HepG2 (cell line): ENCODE measurements around the gene TIMM8B. TPM values are rescaled to one million over a fixed set of nuclear protein-coding genes. Genes with fewer than 3 reads are reported as not detected.

Experiments used
- ATAC-seq: fragments of 200-7000 bp; cut with Tn5 transposase; 3 replicates; pipeline ENCODE4 v1.9.1; 2020; ENCODE audit warnings: mild to moderate bottlenecking, moderate library complexity
- BruUV-seq: library from RNA; stranded (reverse); fragments of 400-500 nt; replicated peaks from 2 replicates; lab custom pipeline; 2021; lab: Mats Ljungman, UMichigan
- CTCF ChIA-PET: fragments of 300-600 bp; formaldehyde crosslinking; extraction: SDS; loops from one replicate; lab custom pipeline; 2021; ENCODE audit warnings: low total read pairs, inconsistent platforms, low intra/inter-chr PET ratio; lab: Yijun Ruan, JAX
- POLR2A ChIA-PET: fragments of 350-600 bp; sonication (Branson Sonifier 250); formaldehyde crosslinking; loops from one replicate; lab custom pipeline; 2020; ENCODE audit warnings: antibody characterized with exemption, inconsistent platforms; lab: Yijun Ruan, JAX
- DNase-seq: peaks from one replicate; pipeline ENCODE4 v3.0.0-alpha.2; 2015; ENCODE audit warnings: low spot score
- FAIRE-seq: peaks from 3 replicates; lab custom pipeline; 2011; peaks lifted over from hg19 to GRCh38; lab: Jason Lieb, UNC
- H2AFZ ChIP-seq: one replicate; pipeline ENCODE4 v1.6.1; 2011; ENCODE audit warnings: low read length, inconsistent platforms
- H3K27ac ChIP-seq: fragments of 300-600 bp; 3 replicates; pipeline ENCODE4 v1.8.0; 2011; ENCODE audit warnings: mixed run types, mild to moderate bottlenecking, mixed read lengths, low read length, inconsistent platforms; ENCODE audit not compliant: insufficient read depth; ENCODE audit errors: extremely low read length
- H3K27me3 ChIP-seq, 2 experiments: fragments of 200-600 bp in 1 of 2; 2 replicates in 1 of 2; 3 replicates in 1 of 2; pipeline versions ENCODE4 v1.6.0 to v1.8.0; 2011; ENCODE audit warnings: low read length in 2 of 2, mild to moderate bottlenecking in 2 of 2, moderate library complexity in 2 of 2, inconsistent platforms in 1 of 2; ENCODE audit not compliant: insufficient read depth in 2 of 2, control insufficient read depth in 1 of 2
- H3K36me3 ChIP-seq, 2 experiments: fragments of 200-600 bp in 1 of 2; replicated peaks in 1 of 2; 2 replicates in 1 of 2; 3 replicates in 1 of 2; pipeline versions ENCODE4 v1.5.1 to v1.8.0; 2011; ENCODE audit warnings: low read length in 2 of 2, inconsistent platforms in 1 of 2; ENCODE audit not compliant: insufficient read depth in 2 of 2, control insufficient read depth in 1 of 2
- H3K4me1 ChIP-seq: 2 replicates; pipeline ENCODE4 v1.5.1; 2012; ENCODE audit warnings: low read length, inconsistent platforms; ENCODE audit not compliant: insufficient read depth
- H3K4me2 ChIP-seq: 2 replicates; pipeline ENCODE4 v1.6.0; 2011; ENCODE audit warnings: low read depth, low read length, inconsistent platforms
- H3K4me3 ChIP-seq, 3 experiments: fragments of 200-600 bp in 1 of 3; sonication (generic), shearing (Covaris generic) in 1 of 3; replicated peaks in 1 of 3; 2 replicates each; pipeline ENCODE4 v1.5.1; 2011 to 2016; ENCODE audit warnings: low read length in 3 of 3, inconsistent platforms in 2 of 3, low read depth in 2 of 3, mild to moderate bottlenecking in 2 of 3, control low read depth in 1 of 3, mixed read lengths in 1 of 3; ENCODE audit not compliant: insufficient read depth in 1 of 3
- H3K79me2 ChIP-seq: one replicate; pipeline ENCODE4 v1.6.1; 2011; ENCODE audit warnings: low read length, inconsistent platforms; ENCODE audit not compliant: insufficient read depth
- H3K9ac ChIP-seq: 2 replicates; pipeline ENCODE4 v1.6.0; 2011; ENCODE audit warnings: mild to moderate bottlenecking, low read depth, low read length, inconsistent platforms; ENCODE audit not compliant: insufficient read depth
- H3K9me3 ChIP-seq: 2 replicates; pipeline ENCODE4 v1.5.1; 2012; ENCODE audit warnings: mild to moderate bottlenecking, low read length
- H4K20me1 ChIP-seq: 2 replicates; pipeline ENCODE4 v1.6.0; 2011; ENCODE audit warnings: inconsistent platforms, mild to moderate bottlenecking, low read length, moderate library complexity; ENCODE audit not compliant: insufficient read depth
- ELF3 ChIP-seq: IDR thresholded peaks from 2 replicates; pipeline ENCODE4 v1.6.1; 2016; ENCODE audit warnings: missing genetic modification reagents, missing compliant biosample characterization
- MAFG ChIP-seq: sonication (generic); formaldehyde crosslinking; IDR thresholded peaks from 2 replicates; pipeline ENCODE4 v1.5.1; 2020; ENCODE audit warnings: mild to moderate bottlenecking, missing genetic modification reagents
- NCOA1 ChIP-seq: sonication (generic); formaldehyde crosslinking; IDR thresholded peaks from 2 replicates; pipeline ENCODE4 v1.9.0; 2021; ENCODE audit warnings: missing genetic modification reagents
- SAFB2 ChIP-seq: sonication (generic); formaldehyde crosslinking; IDR thresholded peaks from 2 replicates; pipeline ENCODE4 v1.5.1; 2020; ENCODE audit warnings: missing genetic modification reagents, low read depth, mild to moderate bottlenecking, borderline replicate concordance
- TMF1 ChIP-seq: sonication (generic); formaldehyde crosslinking; IDR thresholded peaks from 2 replicates; pipeline ENCODE4 v1.8.1; 2022; ENCODE audit warnings: low read depth, missing genetic modification reagents
- XBP1 ChIP-seq: sonication (generic); formaldehyde crosslinking; IDR thresholded peaks from 2 replicates; pipeline ENCODE4 v1.5.0; 2020; ENCODE audit warnings: missing genetic modification reagents
- ZNF124 ChIP-seq: sonication (generic); formaldehyde crosslinking; IDR thresholded peaks from 2 replicates; pipeline ENCODE4 v1.4.0; 2020; ENCODE audit warnings: missing genetic modification reagents
- WGBS: methylation state at CpG from one replicate; pipeline ENCODE4 v1.1.6; 2017; ENCODE audit warnings: low lambda C conversion rate; 5-methylcytosine and 5-hydroxymethylcytosine counted together
- in situ Hi-C: cut with HindIII; loops from 2 replicates; pipeline ENCODE4 v1.10.0; 2017; ENCODE audit warnings: low pct_unique_long_range_greater_than_20kb; ENCODE audit not compliant: extremely low pct_ligation_motif_present
- intact Hi-C: fragments of 100-400 bp; cut with micrococcal nuclease; formaldehyde crosslinking; loops from one replicate; pipeline ENCODE4 v1.10.0; 2022; ENCODE audit not compliant: unreplicated experiment
- polyA plus RNA-seq, 8 experiments: library from polyadenylated mRNA; depleted of rRNA in 3 of 8; stranded (reverse) in 7 of 8; unstranded in 1 of 8; fragments of >200 nt; fragmentation: Illumina TruSeq in 4 of 8; extraction: Trizol in 4 of 8; gene quantifications; 2 replicates each; pipeline versions ENCODE4 v1.2.1 to v1.2.3, GENCODE V29; 2011 to 2016; ENCODE audit warnings: low read depth in 4 of 8, missing spikeins in 1 of 8, mixed read lengths in 1 of 8; ENCODE audit not compliant: insufficient read depth in 1 of 8
- total RNA-seq, 5 experiments: library from RNA; depleted of rRNA; stranded (reverse); fragments of >200 nt; fragmentation: Illumina TruSeq; extraction: Trizol; gene quantifications; 2 replicates each; pipeline ENCODE4 v1.2.3, GENCODE V29; 2016; ENCODE audit warnings: low read depth in 1 of 5
- TF ChIP-seq, protein P1 (sequence below): IDR thresholded peaks from 2 replicates; pipeline ENCODE4 v1.6.1; 2016; ENCODE audit warnings: low read depth, missing genetic modification reagents, missing compliant biosample characterization
- TF ChIP-seq, protein P2 (sequence below): sonication (generic); formaldehyde crosslinking; IDR thresholded peaks from 2 replicates; pipeline ENCODE4 v1.8.0; 2022; ENCODE audit warnings: mild to moderate bottlenecking, missing genetic modification reagents

Gene TIMM8B
- total and polyA plus RNA-seq, 2 of the 13 experiments (the other 11 are each of a cell fraction or from before 2014, with no cell fraction given) = 84.5 to 98.3 TPM

DNA sequence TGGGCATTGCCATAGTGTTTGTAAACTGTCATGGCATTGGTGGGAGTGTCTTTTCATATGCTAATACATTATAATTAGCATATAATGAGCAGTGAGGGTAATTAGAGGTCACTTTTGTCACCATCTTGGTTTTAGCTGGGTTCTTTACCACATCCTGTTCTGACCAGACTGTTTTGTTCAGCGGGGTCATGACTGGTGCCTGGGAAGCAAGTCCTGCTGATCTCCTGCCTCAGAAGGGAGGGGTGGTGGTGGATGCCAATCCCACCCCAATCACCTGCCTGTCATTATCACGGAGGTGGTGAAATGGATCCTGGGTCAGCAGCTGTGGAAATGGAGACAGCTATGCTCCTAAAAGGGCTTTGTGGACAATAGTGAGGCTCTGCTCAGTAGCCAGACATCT is 46.2 kb upstream of the TIMM8B start:
- Histone ChIP-seq H3K36me3 (no peaks in the 10 kb centered on the region), H2AFZ (no peak overlapping the region), H3K4me3 (no peak overlapping the region), H3K79me2 (no peaks in the 10 kb centered on the region), H3K9ac (no peak overlapping the region), H3K9me3 (no peaks in the 10 kb centered on the region), H3K4me1 (no peaks in the 10 kb centered on the region), H4K20me1 (no peaks in the 10 kb centered on the region), H3K27me3 (no peaks in the 10 kb centered on the region), H3K4me2 (no peak overlapping the region), H3K27ac (no peak overlapping the region)
- ChIA-PET CTCF (no interaction called here), POLR2A (no interaction called here)
- DNase-seq (no peak), FAIRE-seq (no peak), ATAC-seq (no peak)
- in situ Hi-C loops (no loop called here), intact Hi-C loops (no loop called here)
- no TSS peak for BruUV-seq
- 21% methylated on average over 2 of the region's 2 CpGs for WGBS
- no peak for TF ChIP-seq ELF3 (CRISPR knock-in tag)
- TF ChIP-seq SAFB2 = no peak
- TF ChIP-seq, protein P1, sequence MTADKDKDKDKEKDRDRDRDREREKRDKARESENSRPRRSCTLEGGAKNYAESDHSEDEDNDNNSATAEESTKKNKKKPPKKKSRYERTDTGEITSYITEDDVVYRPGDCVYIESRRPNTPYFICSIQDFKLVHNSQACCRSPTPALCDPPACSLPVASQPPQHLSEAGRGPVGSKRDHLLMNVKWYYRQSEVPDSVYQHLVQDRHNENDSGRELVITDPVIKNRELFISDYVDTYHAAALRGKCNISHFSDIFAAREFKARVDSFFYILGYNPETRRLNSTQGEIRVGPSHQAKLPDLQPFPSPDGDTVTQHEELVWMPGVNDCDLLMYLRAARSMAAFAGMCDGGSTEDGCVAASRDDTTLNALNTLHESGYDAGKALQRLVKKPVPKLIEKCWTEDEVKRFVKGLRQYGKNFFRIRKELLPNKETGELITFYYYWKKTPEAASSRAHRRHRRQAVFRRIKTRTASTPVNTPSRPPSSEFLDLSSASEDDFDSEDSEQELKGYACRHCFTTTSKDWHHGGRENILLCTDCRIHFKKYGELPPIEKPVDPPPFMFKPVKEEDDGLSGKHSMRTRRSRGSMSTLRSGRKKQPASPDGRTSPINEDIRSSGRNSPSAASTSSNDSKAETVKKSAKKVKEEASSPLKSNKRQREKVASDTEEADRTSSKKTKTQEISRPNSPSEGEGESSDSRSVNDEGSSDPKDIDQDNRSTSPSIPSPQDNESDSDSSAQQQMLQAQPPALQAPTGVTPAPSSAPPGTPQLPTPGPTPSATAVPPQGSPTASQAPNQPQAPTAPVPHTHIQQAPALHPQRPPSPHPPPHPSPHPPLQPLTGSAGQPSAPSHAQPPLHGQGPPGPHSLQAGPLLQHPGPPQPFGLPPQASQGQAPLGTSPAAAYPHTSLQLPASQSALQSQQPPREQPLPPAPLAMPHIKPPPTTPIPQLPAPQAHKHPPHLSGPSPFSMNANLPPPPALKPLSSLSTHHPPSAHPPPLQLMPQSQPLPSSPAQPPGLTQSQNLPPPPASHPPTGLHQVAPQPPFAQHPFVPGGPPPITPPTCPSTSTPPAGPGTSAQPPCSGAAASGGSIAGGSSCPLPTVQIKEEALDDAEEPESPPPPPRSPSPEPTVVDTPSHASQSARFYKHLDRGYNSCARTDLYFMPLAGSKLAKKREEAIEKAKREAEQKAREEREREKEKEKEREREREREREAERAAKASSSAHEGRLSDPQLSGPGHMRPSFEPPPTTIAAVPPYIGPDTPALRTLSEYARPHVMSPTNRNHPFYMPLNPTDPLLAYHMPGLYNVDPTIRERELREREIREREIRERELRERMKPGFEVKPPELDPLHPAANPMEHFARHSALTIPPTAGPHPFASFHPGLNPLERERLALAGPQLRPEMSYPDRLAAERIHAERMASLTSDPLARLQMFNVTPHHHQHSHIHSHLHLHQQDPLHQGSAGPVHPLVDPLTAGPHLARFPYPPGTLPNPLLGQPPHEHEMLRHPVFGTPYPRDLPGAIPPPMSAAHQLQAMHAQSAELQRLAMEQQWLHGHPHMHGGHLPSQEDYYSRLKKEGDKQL (CRISPR knock-in tag) = no peak

DNA sequence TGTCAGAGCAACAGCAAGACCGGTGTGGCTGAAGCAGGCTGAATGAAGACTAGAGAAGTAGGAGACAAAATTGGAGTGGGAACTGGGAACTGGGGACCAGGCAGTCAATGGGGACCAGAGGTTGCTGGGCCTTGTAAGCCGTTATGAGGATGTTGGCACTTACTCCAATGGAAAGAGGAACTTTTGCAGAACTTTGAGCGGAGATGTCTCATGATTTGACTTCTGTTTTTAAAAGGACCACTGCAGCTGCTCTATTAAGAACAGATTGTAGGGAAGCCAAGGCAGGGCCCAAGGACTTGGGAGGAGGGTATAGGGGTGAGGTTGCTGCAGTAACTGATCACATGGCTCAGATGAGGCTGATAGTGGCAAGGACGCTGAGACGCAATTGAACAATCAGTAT is 43.1 kb upstream of the TIMM8B start:
- no peaks in the 10 kb centered on the region for H4K20me1 ChIP-seq
- BruUV-seq = no TSS peak
- H3K27me3 ChIP-seq = no peaks in the 10 kb centered on the region
- POLR2A ChIA-PET = no interaction called here
- no peak overlapping the region for H2AFZ ChIP-seq
- H3K79me2 ChIP-seq = no peaks in the 10 kb centered on the region
- no peak overlapping the region for H3K27ac ChIP-seq
- in situ Hi-C loops = no loop called here
- intact Hi-C loops = no loop called here
- CTCF ChIA-PET = no interaction called here
- 83% methylated on average over 5 of the region's 5 CpGs for WGBS
- no peak overlapping the region for H3K4me3 ChIP-seq
- ATAC-seq (no peak), FAIRE-seq (no peak), DNase-seq (no peak)
- no peaks in the 10 kb centered on the region for H3K4me1 ChIP-seq
- H3K9ac ChIP-seq = no peak overlapping the region
- no peak overlapping the region for H3K4me2 ChIP-seq
- H3K36me3 ChIP-seq = no peaks in the 10 kb centered on the region
- no peaks in the 10 kb centered on the region for H3K9me3 ChIP-seq
- TF ChIP-seq NCOA1 (CRISPR knock-in tag) = no peak
- no peak for TF ChIP-seq ZNF124 (CRISPR knock-in tag)
- no peak for TF ChIP-seq TMF1 (CRISPR knock-in tag)
- no peak for TF ChIP-seq MAFG (CRISPR knock-in tag)
- no peak for TF ChIP-seq XBP1 (CRISPR knock-in tag)
- TF ChIP-seq, protein P2, sequence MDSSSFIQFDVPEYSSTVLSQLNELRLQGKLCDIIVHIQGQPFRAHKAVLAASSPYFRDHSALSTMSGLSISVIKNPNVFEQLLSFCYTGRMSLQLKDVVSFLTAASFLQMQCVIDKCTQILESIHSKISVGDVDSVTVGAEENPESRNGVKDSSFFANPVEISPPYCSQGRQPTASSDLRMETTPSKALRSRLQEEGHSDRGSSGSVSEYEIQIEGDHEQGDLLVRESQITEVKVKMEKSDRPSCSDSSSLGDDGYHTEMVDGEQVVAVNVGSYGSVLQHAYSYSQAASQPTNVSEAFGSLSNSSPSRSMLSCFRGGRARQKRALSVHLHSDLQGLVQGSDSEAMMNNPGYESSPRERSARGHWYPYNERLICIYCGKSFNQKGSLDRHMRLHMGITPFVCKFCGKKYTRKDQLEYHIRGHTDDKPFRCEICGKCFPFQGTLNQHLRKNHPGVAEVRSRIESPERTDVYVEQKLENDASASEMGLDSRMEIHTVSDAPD (CRISPR knock-in tag) = no peak
